Adrenal gland (tissue), 5 donors: ENCODE data around the gene CSAD.

ENCODE experiments used
- POLR2A ChIP-seq, 2 donors: fragments of 450-650 bp; IDR thresholded peaks; one replicate each; pipeline ENCODE4 v1.6.1; 2017; ENCODE audit warnings: antibody characterized with exemption in 2 of 2, mild to moderate bottlenecking in 2 of 2, moderate library complexity in 1 of 2
- TF ChIP-seq, protein P1 (sequence below), 6 experiments: fragments of 450-650 bp in 4 of 6; fragments of 200-600 bp in 2 of 6; sonication (generic) in 1 of 6; IDR thresholded peaks; 1 replicate in 5 of 6; 2 replicates in 1 of 6; pipeline versions ENCODE4 v1.5.1 to v1.8.0; 2016 to 2021; ENCODE audit warnings: antibody characterized with exemption in 6 of 6, mild to moderate bottlenecking in 2 of 6, moderate library complexity in 1 of 6
- donor health status: DM: no; HTN: no; CAD: no.

- TF ChIP-seq, protein P1, sequence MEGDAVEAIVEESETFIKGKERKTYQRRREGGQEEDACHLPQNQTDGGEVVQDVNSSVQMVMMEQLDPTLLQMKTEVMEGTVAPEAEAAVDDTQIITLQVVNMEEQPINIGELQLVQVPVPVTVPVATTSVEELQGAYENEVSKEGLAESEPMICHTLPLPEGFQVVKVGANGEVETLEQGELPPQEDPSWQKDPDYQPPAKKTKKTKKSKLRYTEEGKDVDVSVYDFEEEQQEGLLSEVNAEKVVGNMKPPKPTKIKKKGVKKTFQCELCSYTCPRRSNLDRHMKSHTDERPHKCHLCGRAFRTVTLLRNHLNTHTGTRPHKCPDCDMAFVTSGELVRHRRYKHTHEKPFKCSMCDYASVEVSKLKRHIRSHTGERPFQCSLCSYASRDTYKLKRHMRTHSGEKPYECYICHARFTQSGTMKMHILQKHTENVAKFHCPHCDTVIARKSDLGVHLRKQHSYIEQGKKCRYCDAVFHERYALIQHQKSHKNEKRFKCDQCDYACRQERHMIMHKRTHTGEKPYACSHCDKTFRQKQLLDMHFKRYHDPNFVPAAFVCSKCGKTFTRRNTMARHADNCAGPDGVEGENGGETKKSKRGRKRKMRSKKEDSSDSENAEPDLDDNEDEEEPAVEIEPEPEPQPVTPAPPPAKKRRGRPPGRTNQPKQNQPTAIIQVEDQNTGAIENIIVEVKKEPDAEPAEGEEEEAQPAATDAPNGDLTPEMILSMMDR (IDR thresholded peaks at IDR 0.05): no peak
- TF ChIP-seq POLR2A (IDR thresholded peaks at IDR 0.05): no peak
Measured at GRCh38 chr12:53113136-53113705, 67.5 kb downstream of the CSAD start.
